GM19035 (cell line): ENCODE results near the gene RAB31.
"Not testable (repeated sequence)": the region's sequence is repeated elsewhere in the genome, so short reads cannot be mapped to it uniquely, and the experiment has no call there.

Source experiments
- ATAC-seq: cut with Tn5 transposase; IDR thresholded peaks from one replicate; pipeline ENCODE4 v1.9.1; 2021; ENCODE audit not compliant: unreplicated experiment

The RAB31 gene

GRCh38 chr18:9884090-9884489 is 176.0 kb downstream of the RAB31 start:
- no peak for ATAC-seq

DNA sequence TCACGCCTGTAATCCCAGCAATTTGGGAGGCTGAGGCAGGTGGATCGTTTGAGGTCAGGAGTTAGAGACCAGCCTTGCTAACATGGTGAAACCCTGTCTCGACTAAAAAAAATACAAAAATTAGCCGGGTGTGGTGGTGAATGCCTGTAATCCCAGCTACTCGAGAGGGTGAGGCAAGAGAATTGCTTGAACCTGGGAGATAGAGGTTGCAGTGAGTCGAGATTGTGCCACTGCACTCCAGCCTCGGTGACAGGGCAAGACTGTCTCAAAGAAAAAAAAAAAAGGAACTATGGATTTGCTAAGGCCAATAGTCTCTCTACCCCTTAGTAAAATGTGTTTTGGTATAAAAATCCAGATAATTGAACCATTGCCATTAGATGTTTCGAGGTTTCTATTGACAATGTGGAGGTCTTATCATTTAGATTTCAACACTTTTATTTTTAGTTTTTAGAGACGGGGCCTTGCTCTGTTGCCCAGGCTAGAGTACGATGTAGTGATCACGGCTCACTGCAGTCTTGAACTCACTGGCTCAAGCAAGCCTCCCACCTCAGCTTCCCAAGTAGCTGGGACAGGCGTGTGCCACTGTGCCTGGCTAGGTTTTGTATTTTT is 176.5 kb downstream of the RAB31 start:
- no peak for ATAC-seq

DNA sequence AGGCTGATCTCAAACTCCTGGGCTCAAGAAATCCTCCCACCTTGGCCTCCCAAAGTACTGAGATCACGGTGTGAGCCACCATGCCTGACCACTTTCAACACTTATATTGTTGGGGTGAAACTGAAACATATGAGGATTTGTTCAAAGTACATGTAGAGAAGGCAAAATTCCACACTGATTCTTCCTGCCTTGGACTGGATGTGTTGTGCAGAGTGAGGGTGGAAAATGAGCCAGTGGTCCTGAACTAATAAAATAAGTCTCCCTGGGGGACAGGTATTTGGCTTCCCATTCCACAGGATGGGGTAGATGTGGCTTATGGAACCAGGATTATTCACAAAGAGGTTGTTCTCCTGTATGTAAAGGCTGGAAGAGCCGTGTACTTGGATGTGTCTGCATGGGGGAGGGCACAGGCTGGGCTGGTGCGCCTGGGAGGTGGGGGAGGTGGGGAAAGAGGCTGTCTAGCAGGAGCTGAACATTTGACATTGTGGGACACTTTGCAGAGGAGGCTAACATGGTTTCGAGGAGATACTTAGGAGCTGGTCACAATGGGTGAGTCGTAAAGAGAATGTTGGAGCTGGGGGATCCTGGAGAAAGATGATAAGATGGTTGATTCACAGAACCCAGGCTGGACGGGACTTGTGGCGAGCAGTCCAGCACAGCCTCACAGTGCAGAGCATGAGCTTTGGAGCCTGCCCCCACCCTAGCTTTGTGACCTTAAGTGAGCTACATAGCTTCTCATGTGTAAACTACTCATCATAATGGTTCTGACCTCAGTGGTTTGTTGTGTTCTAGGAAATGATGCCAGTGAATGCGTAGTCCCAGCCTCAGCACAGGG is 177.3 kb downstream of the RAB31 start, which contains the start of gene TXNDC2:
TSS of gene TXNDC2 (plus strand) at position 804 of the 835 bp plus-strand sequence. CDS start 708 bp downstream, outside the sequence.
- no peak for ATAC-seq

GRCh38 chr18:9886005-9886348 is 177.9 kb downstream of the RAB31 start:
- ATAC-seq = no peak

GRCh38 chr18:9887992-9888391 is 179.9 kb downstream of the RAB31 start:
- ATAC-seq = no peak

GRCh38 chr18:9890196-9890595 is 182.1 kb downstream of the RAB31 start:
- ATAC-seq = no peak

- no peak for ATAC-seq
Observed at GRCh38 chr18:9890957-9891356, 182.9 kb downstream of the RAB31 start.

GRCh38 chr18:9891515-9891914 is 183.4 kb downstream of the RAB31 start:
- ATAC-seq = not testable (repeated sequence)

GRCh38 chr18:9894454-9895068 is 186.5 kb downstream of the RAB31 start:
- no peak for ATAC-seq

GRCh38 chr18:9897129-9897528 is 189.0 kb downstream of the RAB31 start:
- ATAC-seq = no peak

GRCh38 chr18:9897787-9898291 is 189.7 kb downstream of the RAB31 start:
- ATAC-seq = not testable (repeated sequence)

DNA sequence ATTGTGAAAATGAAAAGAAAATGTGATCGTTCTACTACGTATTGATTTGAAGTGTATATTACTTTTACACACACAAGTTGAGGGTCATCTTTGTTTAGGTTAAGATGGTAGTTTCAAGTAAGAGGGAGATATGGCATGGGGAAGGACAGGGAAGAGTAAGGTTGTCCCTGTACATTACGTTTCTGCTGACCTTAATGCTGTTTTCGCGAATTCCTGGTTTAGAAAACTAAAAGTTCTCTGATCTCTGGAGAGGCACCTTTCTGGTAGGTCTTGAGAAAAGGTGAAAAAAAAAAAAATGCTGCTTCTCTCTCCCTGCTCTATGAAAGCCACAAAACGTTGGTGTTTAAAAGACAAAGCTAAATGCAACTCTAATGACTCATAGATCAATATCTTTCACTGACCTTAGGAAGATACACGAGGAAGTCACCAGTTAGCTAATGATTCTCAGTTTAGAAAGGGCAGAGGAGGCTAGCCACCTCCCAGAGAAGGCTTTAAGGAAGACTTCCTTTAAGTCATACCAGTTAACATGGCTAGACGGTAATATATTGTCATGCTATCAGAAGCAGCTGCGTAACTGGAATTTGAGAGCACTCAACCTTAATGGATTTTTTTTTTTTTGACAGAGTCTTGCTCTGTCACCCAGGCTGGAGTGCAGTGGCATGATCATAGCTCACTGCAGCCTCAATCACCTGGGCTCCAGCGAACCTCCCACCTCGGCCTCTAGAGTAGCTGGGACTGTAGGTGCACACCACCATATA is 190.9 kb downstream of the RAB31 start:
- no peak for ATAC-seq

- ATAC-seq = not testable (repeated sequence)
Observed at GRCh38 chr18:9899550-9899930, 191.4 kb downstream of the RAB31 start.

- ATAC-seq = no peak
Observed at GRCh38 chr18:9900699-9901098, 192.6 kb downstream of the RAB31 start.

- no peak for ATAC-seq
Observed at GRCh38 chr18:9901377-9901776, 193.3 kb downstream of the RAB31 start.

DNA sequence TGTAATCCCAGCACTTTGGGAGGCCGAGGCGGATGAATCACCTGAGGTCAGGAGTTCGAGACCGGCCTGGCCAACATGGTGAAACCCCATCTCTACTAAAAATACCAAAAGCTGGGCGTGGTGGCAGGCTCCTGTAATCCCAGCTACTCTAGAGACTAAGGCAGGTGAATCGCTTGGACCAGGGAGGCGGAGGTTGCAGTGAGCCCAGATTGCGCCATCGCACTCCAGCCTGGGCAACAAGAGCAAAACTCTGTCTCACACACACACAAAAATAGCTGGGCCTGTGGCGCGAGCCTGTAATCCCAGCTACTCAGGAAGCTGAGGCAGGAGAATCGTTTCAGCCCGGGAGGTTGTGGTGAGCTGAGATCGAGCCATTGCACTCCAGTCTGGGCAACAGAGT is 194.2 kb downstream of the RAB31 start:
- not testable (repeated sequence) for ATAC-seq

DNA sequence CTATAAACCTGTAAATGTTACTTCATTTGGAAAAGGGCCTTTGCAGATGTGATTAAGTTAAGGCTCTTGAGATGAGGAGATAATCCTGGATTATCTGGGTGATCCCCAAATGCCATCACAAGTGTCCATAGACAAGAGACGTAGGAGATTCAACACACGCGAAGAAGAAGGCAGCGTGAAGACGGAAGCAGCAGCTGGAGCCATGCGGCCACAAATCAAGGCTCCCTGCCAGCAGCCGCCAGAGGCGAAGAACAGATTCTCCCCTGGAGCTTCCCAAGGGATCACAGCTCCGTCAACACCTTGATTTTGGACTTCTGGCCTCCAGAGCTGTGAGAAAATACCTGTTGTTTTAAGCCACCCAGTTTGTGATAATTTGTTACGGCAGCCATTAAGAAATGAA is 194.7 kb downstream of the RAB31 start:
- ATAC-seq = no peak

DNA sequence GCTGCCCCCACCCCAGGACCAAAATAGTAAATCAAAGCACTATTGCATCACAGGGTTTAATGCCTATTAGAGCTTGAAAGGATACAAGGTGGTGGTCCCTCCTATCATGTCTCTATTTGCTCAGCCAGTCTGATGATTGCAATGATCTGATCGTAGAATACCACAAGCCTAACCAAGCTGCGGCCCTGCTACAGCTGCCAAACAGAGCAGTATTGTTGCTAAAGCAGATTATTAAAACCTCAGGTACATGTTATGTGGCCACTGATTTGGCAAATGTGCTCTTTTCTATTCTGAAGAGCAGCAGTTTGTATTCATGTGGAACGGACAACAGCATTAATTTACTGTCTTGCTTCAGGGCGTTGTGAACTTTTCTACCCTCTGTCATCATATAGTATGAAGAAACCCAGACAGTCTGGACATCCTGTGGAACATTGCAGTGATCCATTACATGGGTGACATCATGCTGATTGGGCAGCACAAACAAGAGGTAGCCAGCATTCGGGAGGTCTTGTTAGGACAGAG is 197.4 kb downstream of the RAB31 start:
- no peak for ATAC-seq

DNA sequence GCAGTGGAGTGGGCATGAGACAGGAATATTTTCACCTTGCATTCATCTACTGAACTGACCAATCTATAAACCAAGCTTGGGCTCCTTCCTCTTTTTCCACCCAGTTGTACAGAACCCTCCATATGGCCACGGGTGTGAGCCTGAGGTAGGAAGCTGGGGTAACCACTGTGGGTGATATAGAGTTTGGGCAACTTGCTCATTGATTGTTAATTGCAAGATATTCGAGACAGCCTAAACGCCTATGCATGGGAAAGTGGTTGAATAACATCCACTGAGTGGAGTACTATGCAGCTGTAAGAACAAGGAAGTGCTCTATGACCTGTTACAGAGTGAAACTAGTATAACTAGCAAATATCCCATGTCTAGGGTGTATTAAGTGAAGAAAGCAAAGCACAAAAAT is 198.4 kb downstream of the RAB31 start:
- no peak for ATAC-seq

GRCh38 chr18:9907867-9908266 is 199.8 kb downstream of the RAB31 start:
- no peak for ATAC-seq

GRCh38 chr18:9910071-9910470 is 202.0 kb downstream of the RAB31 start:
- ATAC-seq = no peak
